ENCODE data around the gene CCDC183.

DNA sequence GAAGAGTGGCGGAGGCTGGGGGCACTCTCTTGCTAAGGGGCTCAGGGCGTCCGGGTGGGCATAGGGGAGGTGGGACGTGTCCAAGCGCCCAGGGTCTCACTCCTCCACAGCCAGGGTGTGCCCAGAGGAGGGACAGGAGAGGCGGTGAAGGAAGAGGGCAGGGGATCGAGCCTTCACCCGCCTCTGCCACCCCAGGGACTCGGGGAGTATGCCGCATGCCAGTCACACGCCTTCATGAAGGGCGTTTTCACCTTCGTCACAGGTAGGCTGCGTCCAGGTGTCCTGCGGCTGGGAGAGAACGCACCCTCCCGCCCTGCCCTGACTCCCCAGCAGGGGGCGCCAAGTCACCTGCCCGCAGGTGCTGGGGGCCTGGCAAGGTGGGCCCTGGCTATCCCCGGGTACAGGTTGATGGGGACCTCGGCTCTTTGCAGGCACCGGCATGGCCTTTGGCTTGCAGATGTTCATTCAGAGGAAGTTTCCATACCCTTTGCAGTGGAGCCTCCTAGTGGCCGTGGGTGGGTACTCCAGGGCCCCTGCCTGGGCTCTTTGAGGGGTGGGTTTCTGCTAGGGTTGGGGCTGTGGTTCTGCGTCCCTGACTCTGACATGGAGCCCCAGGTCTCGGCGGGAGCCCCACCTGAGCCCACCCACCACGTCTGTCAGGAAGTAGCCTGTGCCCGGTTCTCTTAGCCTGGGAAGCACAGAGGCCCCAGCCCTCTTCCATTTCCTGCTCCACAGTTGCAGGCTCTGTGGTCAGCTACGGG, 4.4 kb upstream of the CCDC183 start:
- no peak for TF ChIP-seq POLR2A (IDR thresholded peaks at IDR 0.05; ENCODE audit: low read depth, low read length)
- TF ChIP-seq RCOR1 (IDR thresholded peaks at IDR 0.05; ENCODE audit: insufficient replicate concordance, low read length), result no peak
- peak; percentile 73 for TF ChIP-seq CTCF (conservative IDR thresholded peaks at IDR 0.05; ENCODE audit: low read depth, low read length)
